Heart left ventricle (tissue), 16 donors: Measurements from ENCODE around the gene KRTAP5-11. TPM values are rescaled to one million over a fixed set of nuclear protein-coding genes. Genes with fewer than 3 reads are reported as not detected.

Experiments used
- ATAC-seq, 4 donors: fragments of 200-7000 bp; cut with Tn5 transposase; one replicate each; pipeline ENCODE4 v1.9.1; 2020 to 2022; ENCODE audit warnings: moderate library complexity in 4 of 4, mild to moderate bottlenecking in 3 of 4, moderate number of reproducible peaks in 1 of 4
- DNase-seq, 5 donors: peaks; one replicate each; pipeline ENCODE4 v3.0.0-alpha.2; 2020
- H3K27ac ChIP-seq, 12 donors: fragments of 200-600 bp; sonication (generic) in 4 of 12; one replicate each; pipeline versions ENCODE4 v1.5.0 to v1.8.0; 2016 to 2022; ENCODE audit warnings: mild to moderate bottlenecking in 2 of 12
- H3K27me3 ChIP-seq, 9 donors: fragments of 200-600 bp; sonication (generic) in 2 of 9; one replicate each; pipeline versions ENCODE4 v1.5.1 to v1.8.0; 2016 to 2022; ENCODE audit warnings: mild to moderate bottlenecking in 3 of 9
- H3K36me3 ChIP-seq, 9 donors: fragments of 200-600 bp; sonication (generic) in 2 of 9; one replicate each; pipeline versions ENCODE4 v1.5.0 to v1.8.0; 2018 to 2022; ENCODE audit warnings: mild to moderate bottlenecking in 2 of 9
- H3K4me1 ChIP-seq, 12 donors: fragments of 200-600 bp; sonication (generic) in 4 of 12; one replicate each; pipeline versions ENCODE4 v1.5.0 to v1.8.0; 2016 to 2022; ENCODE audit warnings: mild to moderate bottlenecking in 3 of 12
- H3K4me3 ChIP-seq, 12 donors: fragments of 200-600 bp; sonication (generic) in 4 of 12; one replicate each; pipeline versions ENCODE4 v1.5.0 to v1.8.0; 2017 to 2022; ENCODE audit warnings: mild to moderate bottlenecking in 9 of 12, moderate library complexity in 4 of 12
- H3K9me3 ChIP-seq, 12 donors: fragments of 200-600 bp; sonication (generic) in 4 of 12; one replicate each; pipeline versions ENCODE4 v1.5.0 to v1.8.0; 2016 to 2022; ENCODE audit warnings: mild to moderate bottlenecking in 1 of 12
- CTCF ChIP-seq, 12 donors: fragments of 200-600 bp; sonication (generic) in 4 of 12; IDR thresholded peaks; one replicate each; pipeline versions ENCODE4 v1.5.0 to v1.8.0; 2018 to 2022; ENCODE audit warnings: antibody characterized with exemption in 12 of 12, mild to moderate bottlenecking in 5 of 12
- POLR2A ChIP-seq, 2 donors: fragments of 450-650 bp; IDR thresholded peaks; one replicate each; pipeline ENCODE4 v1.6.1; 2017; ENCODE audit warnings: antibody characterized with exemption in 2 of 2, mild to moderate bottlenecking in 2 of 2, moderate library complexity in 2 of 2
- WGBS, 4 donors: extraction: QIAGEN DNeasy Blood & Tissue Kit in 2 of 4; methylation state at CpG; one replicate each; pipeline versions ENCODE4 v1.1.5 to v1.1.7; 2013 to 2018; 5-methylcytosine and 5-hydroxymethylcytosine counted together
- intact Hi-C, 10 donors: fragments of 100-400 bp; cut with DNase I; formaldehyde crosslinking; loops; one replicate each; pipeline versions ENCODE4 v1.11.1 to v1.14.2; 2022
- polyA plus RNA-seq, 2 donors: library from polyadenylated mRNA; stranded (reverse); fragments of 200-250 nt; gene quantifications; one replicate each; pipeline ENCODE4 v1.2.3, GENCODE V29; 2013
- total RNA-seq, 9 donors: library from RNA; depleted of rRNA in 2 of 9; stranded (reverse); fragments of >200 nt in 2 of 9; fragmentation: NEBNext Ultra II Directional in 3 of 9; extraction: Animal tissue kit (Norgen Biotek cat#: 25700) in 3 of 9; gene quantifications; one replicate each; pipeline versions ENCODE4 v1.1.0 to v1.2.4, GENCODE V29; 2016 to 2023
- donor health status: ischemic (EF 13 %, LVEDD 7.1; RV severe dilation, severe dysfunction).
- donor health status: healthy with polysubstance abuse.
- donor health status: DM: no; HTN: yes; CAD: no.
- donor health status: DM: no; HTN: no; CAD: no.
- donor health status: ischemic (EF 25% LVEDD 6.9; RV normal size, moderate dysfunction).
- donor health status: ischemic (EF 25% LVEDD 5.7; RV mildly dilated, moderate dysfunction).
- donor health status: healthy.
- donor health status: DM: yes; HTN: yes; CAD: no.
- donor health status: ischemic (EF 35%, LVEDD 5.7; RV mildly dilated, moderate dysfunction).
- donor health status: nonischemic (EF 11% LVEDD 7.7; RV severe dilation, severe dysfunction).
- donor health status: DM: yes; HTN: yes; CAD: no.
- donor health status: PGD.
- donor health status: ischemic (EF 29% LVEDD 5.4; RV normal size, mild dysfunction).
- donor health status: nonischemic (EF 23%, LVEDD 6.1; RV moderate dilation, normal function).

The KRTAP5-11 gene
- total and polyA plus RNA-seq, 11 donors, result not detected

DNA sequence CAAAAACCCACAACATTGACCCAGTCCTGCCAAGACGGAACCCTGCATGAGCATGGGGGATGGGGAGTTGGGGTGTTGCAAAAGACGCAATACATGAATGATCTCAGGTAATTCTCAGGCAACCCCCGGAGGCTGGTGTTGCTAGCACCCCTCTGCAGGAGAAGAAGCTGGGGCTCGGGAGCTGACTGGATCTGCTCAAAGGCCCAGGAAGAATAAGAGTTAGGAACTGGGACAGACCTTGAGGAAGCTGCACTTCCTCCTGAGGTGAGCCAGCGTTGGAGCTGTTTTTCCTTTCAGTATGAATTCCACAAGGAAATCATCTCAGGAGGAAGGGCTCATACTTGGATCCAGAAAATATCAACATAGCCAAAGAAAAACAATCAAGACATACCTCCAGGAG is 34.6 kb downstream of the KRTAP5-11 start, which contains the start of gene KRTAP5-9:
Gene KRTAP5-9 (plus strand): TSS at position 301 of the 400 bp plus-strand sequence. CDS start 238 bp downstream, outside the sequence.
- Histone ChIP-seq H3K36me3 (no peaks in the 10 kb centered on the region), H3K9me3 (no peaks in the 10 kb centered on the region), H3K4me3 (no peak within 1 kb of the TSS), H3K4me1 (peaks cover 0 to 9% (median 0%) of the 10 kb centered on the region in 12 donors), H3K27me3 (peaks cover 0 to 11% (median 0%) of the 10 kb centered on the region in 9 donors), H3K27ac (no peak within 1 kb of the TSS)
- DNase-seq (no peak), ATAC-seq (peak in 1 of 4 donors; percentile 13)
- intact Hi-C loops, result no loop called here
- TF ChIP-seq POLR2A (IDR thresholded peaks at IDR 0.05) (no peak), CTCF (IDR thresholded peaks at IDR 0.05) (no peak)
- 50 to 67% (median 63%) methylated on average over 5 of the region's 5 CpGs for WGBS, 4 donors

DNA sequence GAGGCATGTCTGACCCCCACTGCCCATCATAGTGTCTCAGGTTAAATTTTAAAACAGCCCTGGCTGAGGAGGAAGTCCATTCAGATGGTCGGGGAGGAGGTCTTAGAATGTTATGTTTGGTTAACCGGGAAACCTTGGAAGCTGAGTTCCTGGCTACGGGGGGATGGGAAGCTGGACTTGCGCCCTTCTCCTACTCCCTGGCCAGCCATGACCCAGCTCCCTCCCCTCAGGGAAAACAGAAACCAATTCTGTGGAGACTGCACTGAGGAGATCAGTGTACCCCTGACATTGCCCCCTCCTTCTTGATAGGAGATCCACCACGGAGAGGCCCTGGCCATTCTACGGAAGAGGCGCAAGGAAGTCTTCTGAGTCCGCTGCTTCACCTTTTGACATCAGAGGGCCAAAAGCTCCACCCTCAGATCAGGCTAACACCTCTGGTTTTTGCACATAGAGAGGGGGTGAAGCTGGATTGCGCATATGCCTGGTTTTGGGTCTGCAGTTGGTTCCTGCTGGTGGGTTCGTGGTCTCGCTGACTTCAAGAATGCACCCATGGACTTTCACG is 37.2 kb downstream of the KRTAP5-11 start:
- DNase-seq (no peak), ATAC-seq (no peak)
- H3K9me3 ChIP-seq, result no peaks in the 10 kb centered on the region
- peaks cover 0 to 9% (median 0%) of the 10 kb centered on the region in 12 donors for H3K4me1 ChIP-seq
- TF ChIP-seq POLR2A (IDR thresholded peaks at IDR 0.05), result no peak
- TF ChIP-seq CTCF (IDR thresholded peaks at IDR 0.05), result no peak
- no peak overlapping the region for H3K4me3 ChIP-seq
- 73 to 86% (median 83%) methylated on average over 11 to 12 of the region's 12 CpGs for WGBS, 4 donors
- intact Hi-C loops, result no loop called here
- peaks cover 0 to 11% (median 0%) of the 10 kb centered on the region in 9 donors for H3K27me3 ChIP-seq
- H3K27ac ChIP-seq, result no peak overlapping the region
- no peaks in the 10 kb centered on the region for H3K36me3 ChIP-seq

- intact Hi-C loops, result no loop called here
- Histone ChIP-seq H3K9me3 (no peaks in the 10 kb centered on the region), H3K27me3 (peaks cover 0 to 11% (median 0%) of the 10 kb centered on the region in 9 donors), H3K27ac (no peak overlapping the region), H3K4me3 (no peak overlapping the region), H3K4me1 (peaks cover 0 to 8% (median 0%) of the 10 kb centered on the region in 12 donors), H3K36me3 (no peaks in the 10 kb centered on the region)
- WGBS, 4 donors, result 84 to 89% (median 87%) methylated on average over 6 of the region's 6 CpGs
- ATAC-seq, result no peak
- no peak for TF ChIP-seq CTCF (IDR thresholded peaks at IDR 0.05)
- no peak for TF ChIP-seq POLR2A (IDR thresholded peaks at IDR 0.05)
- DNase-seq, result no peak
These were observed 38.0 kb downstream of the KRTAP5-11 start for GRCh38 chr11:71544525-71545214.

GRCh38 chr11:71543866-71544265 is 38.8 kb downstream of the KRTAP5-11 start:
- Histone ChIP-seq H3K27me3 (peaks cover 0 to 11% (median 0%) of the 10 kb centered on the region in 9 donors), H3K9me3 (no peaks in the 10 kb centered on the region), H3K4me1 (peaks cover 0 to 5% (median 0%) of the 10 kb centered on the region in 12 donors), H3K27ac (no peak overlapping the region), H3K36me3 (no peaks in the 10 kb centered on the region), H3K4me3 (no peak overlapping the region)
- DNase-seq (no peak), ATAC-seq (no peak)
- no peak for TF ChIP-seq POLR2A (IDR thresholded peaks at IDR 0.05)
- TF ChIP-seq CTCF (IDR thresholded peaks at IDR 0.05), result no peak
- intact Hi-C loops, result no loop called here
- 40 to 53% (median 45%) methylated on average over 8 of the region's 8 CpGs for WGBS, 4 donors
